Transverse colon (tissue), 4 donors: Measurements from ENCODE around the gene RFLNA.

Experiments used
- CTCF ChIP-seq, 5 experiments: fragments of 200-600 bp in 3 of 5; fragments of 450-650 bp in 2 of 5; sonication (generic) in 3 of 5; IDR thresholded peaks; 1 replicate in 2 of 5; 2 replicates in 3 of 5; pipeline ENCODE4 v1.5.1; 2016 to 2017; ENCODE audit warnings: antibody characterized with exemption in 5 of 5, inconsistent platforms in 3 of 5, mild to moderate bottlenecking in 2 of 5, moderate library complexity in 1 of 5
- POLR2A ChIP-seq: fragments of 450-650 bp; IDR thresholded peaks from one replicate; pipeline ENCODE4 v1.6.1; 2016; ENCODE audit warnings: antibody characterized with exemption, mild to moderate bottlenecking, moderate library complexity
- POLR2AphosphoS5 ChIP-seq, 3 donors: sonication (generic); formaldehyde crosslinking; IDR thresholded peaks; one replicate each; pipeline ENCODE4 v1.6.1; 2016; ENCODE audit warnings: antibody characterized with exemption in 3 of 3

- no peak for TF ChIP-seq CTCF (IDR thresholded peaks at IDR 0.05)
- no peak for TF ChIP-seq POLR2A
- no peak for TF ChIP-seq POLR2AphosphoS5 (IDR thresholded peaks at IDR 0.05)
Measured at GRCh38 chr12:124299628-124300388, 4.9 kb downstream of the RFLNA start.
